Right ventricle myocardium superior (tissue), 1 donor: ENCODE results near the gene TLE2. TPM values are rescaled to one million over a fixed set of nuclear protein-coding genes. Genes with fewer than 3 reads are reported as not detected.
A peak's percentile ranks its signal among the peaks of the same experiment; 100 is the strongest.
"Not testable (repeated sequence)": the region's sequence is repeated elsewhere in the genome, so short reads cannot be mapped to it uniquely, and the experiment has no call there.

Source experiments
- ATAC-seq: fragments of 200-7000 bp; cut with Tn5 transposase; one replicate; pipeline ENCODE4 v1.9.1; 2020; ENCODE audit warnings: mild to moderate bottlenecking; ENCODE audit not compliant: poor library complexity
- DNase-seq: peaks from one replicate; pipeline ENCODE4 v3.0.0-alpha.2; 2020
- intact Hi-C: fragments of 100-400 bp; cut with DNase I; formaldehyde crosslinking; loops from one replicate; pipeline ENCODE4 v1.11.2; 2022
- total RNA-seq: library from RNA; stranded (reverse); fragmentation: NEBNext Ultra II Directional; extraction: Animal tissue kit (Norgen Biotek cat#: 25700); gene quantifications from one replicate; pipeline ENCODE4 v1.2.1, GENCODE V29; 2021
- donor health status: DM: no; HTN: yes; CAD: no; lungs with severe emphysema.

Gene TLE2
- total RNA-seq, 1 donor from 2014 or later, result 55.7 TPM

GRCh38 chr19:3041761-3042620, 12.9 kb upstream of the TLE2 start:
- ATAC-seq (no peak), DNase-seq (no peak)
- intact Hi-C loops, result no loop called here

GRCh38 chr19:3041327-3041726, 12.2 kb upstream of the TLE2 start:
- DNase-seq (no peak), ATAC-seq (no peak)
- intact Hi-C loops, result no loop called here

DNA sequence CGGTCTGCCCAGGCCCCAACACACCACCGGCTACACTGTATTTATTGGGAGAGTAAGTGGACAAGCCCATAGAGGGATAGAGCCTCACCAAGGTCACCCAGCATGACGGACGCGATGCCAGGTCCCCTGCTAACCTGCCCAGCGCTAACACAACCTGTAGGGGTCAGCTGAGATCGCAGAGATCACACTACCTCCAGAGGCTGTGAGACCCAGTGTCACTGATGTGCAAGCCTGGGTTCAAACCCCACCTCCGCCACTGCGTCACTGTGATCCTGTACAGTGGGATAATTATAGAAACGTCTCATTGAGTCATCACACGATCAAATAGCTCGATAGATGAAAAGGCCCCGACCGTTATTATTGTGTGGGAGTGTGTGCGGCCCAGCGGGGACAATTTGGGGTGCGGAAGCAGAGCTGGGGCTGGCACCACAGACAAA, 10.6 kb upstream of the TLE2 start:
- no peak for DNase-seq
- intact Hi-C loops, result no loop called here
- no peak for ATAC-seq

GRCh38 chr19:3039125-3039524, 10.0 kb upstream of the TLE2 start:
- ATAC-seq (no peak), DNase-seq (no peak)
- intact Hi-C loops, result no loop called here

- DNase-seq, result no peak
- intact Hi-C loops, result no loop called here
- ATAC-seq, result no peak
Observed at GRCh38 chr19:3038214-3038613, 9.1 kb upstream of the TLE2 start.

- ATAC-seq, intact Hi-C loops, DNase-seq: not testable (repeated sequence)
Observed at GRCh38 chr19:3036977-3037544, 8.0 kb upstream of the TLE2 start.

- ATAC-seq, result peak; percentile 93
- DNase-seq, result peak; percentile 97
- intact Hi-C loops, result no loop called here
Observed at GRCh38 chr19:3036119-3036976, 7.3 kb upstream of the TLE2 start.

DNA sequence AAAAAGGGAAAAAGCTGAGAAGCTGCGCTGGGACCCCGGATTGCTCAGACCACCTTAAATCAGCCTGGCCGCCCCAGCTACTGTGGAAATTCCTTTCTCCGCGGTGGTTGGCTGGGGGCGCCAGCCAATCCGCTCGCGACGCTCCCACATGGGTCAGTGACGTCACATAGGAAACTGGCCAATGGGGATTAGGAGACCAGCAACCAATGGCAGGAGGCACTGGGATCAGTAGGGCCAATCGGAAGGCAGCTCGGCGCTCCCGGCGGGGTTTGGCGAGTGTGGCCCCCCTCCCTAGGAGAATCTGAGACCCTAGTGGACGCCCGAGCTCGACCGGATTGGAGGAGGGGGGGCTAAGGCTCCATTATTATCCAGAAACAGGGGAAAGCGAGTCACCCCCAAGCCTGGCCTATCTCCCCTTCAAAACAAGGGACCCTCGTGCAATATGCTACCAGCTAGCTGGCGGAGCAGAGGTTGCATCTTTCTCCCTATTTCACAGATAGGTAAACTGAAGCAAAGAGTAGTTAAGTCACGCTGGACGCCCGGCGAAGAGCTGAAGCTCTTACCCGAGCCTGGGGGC, 6.5 kb upstream of the TLE2 start:
- DNase-seq (peak; percentile 98), ATAC-seq (peak; percentile 96)
- intact Hi-C loops, result no loop called here

DNA sequence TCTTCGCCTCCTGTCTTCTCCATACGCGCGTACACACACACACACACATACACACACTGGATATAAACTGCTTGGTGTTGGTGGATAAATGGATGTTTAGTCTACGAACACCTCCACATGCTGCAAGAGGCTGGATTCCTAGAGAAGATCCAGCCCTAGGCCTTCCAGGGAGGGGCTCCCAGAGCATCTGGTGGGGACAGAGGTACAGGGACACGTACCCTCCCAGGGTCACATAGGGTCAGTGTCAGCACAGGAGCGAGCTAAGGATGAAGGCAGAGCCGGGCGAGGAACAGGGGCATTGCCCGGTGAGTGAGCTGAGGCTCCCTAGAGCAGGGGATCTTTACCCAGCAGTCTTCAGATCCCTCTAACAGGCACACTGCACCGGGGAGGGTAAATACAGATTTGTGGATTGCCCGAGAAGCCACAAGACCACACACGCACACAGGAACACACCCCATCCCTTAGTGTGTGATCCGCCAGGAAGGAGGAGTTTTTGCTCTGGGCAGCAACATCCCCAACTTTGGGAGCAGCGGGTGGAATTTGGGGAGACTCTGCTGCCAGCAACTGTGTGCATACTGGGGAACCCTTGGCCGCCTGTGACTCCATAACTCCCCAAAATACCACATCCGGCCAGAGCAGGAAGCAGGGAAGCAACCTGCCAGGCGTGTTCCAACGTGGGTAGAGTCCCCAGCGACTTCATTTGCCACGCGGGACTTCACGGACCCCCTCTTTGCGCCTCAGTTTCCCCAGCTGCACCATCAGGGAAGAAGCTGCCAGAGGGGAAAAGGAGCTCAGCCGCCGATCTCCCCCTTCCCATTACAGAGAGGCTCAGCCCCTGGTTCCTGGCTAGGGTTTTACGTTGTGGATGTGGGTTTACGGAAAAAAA, 5.8 kb upstream of the TLE2 start:
- DNase-seq (peak; percentile 58), ATAC-seq (no peak)
- intact Hi-C loops, result no loop called here

DNA sequence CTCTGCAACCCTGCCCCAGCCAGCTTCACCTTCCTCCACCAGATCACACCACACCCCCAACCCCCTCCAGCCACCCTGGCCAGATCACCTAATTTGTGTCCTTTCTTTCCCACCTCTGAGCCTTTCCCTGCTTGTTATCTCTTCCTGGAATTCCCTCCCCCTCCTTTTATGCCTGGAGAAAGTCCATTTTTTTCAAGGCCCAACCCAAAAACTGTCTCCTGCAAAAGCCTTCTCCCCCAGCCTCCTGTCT, 5.3 kb upstream of the TLE2 start:
- intact Hi-C loops, result no loop called here
- DNase-seq (no peak), ATAC-seq (no peak)

GRCh38 chr19:3033595-3034405, 4.7 kb upstream of the TLE2 start:
- ATAC-seq, result no peak
- intact Hi-C loops, result no loop called here
- DNase-seq, result no peak

DNA sequence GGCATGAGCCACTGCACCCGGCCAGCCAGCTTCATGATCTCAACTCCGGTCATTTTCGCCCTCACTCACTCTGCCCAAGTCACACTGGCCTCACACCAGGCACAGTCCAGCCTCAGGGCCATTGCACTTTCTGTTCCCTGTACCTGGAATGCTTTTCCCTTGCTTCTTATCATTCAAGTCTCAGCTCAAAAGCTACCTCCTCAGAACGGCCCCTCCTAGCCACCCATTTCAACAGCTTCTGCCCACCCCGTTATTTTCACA, 2.5 kb upstream of the TLE2 start:
- ATAC-seq (no peak), DNase-seq (no peak)
- intact Hi-C loops, result no loop called here

- ATAC-seq (peak; percentile 3), DNase-seq (no peak)
- intact Hi-C loops, result loop anchor here (5.0 kb wide), 2 partner anchors 41 to 56 kb away; no protein-coding TSS in a partner anchor
Observed at GRCh38 chr19:3028305-3029064, 595 bp downstream of the TLE2 start.

GRCh38 chr19:3027981-3028304, 1.1 kb downstream of the TLE2 start:
- DNase-seq (no peak), ATAC-seq (no peak)
- intact Hi-C loops, result loop anchor here (5.0 kb wide), 2 partner anchors 41 to 56 kb away; no protein-coding TSS in a partner anchor

- intact Hi-C loops, result loop anchor here (5.0 kb wide), 2 partner anchors 40 to 55 kb away; no protein-coding TSS in a partner anchor
- no peak for DNase-seq
- ATAC-seq, result no peak
Observed at GRCh38 chr19:3027292-3027691, 1.8 kb downstream of the TLE2 start.

GRCh38 chr19:3026768-3027167, 2.3 kb downstream of the TLE2 start:
- intact Hi-C loops, result loop anchor here (5.0 kb wide), 2 partner anchors 39 to 54 kb away; no protein-coding TSS in a partner anchor
- ATAC-seq, result no peak
- no peak for DNase-seq

- ATAC-seq (no peak), DNase-seq (no peak)
- intact Hi-C loops, result loop anchor here (5.0 kb wide), 2 partner anchors 38 to 53 kb away; no protein-coding TSS in a partner anchor
Observed at GRCh38 chr19:3025549-3025886, 3.6 kb downstream of the TLE2 start.
